UCSD-AML1 (cell line): Measurements from ENCODE around the gene C10orf67.

ENCODE experiments used
- DNase-seq: peaks from one replicate; lab custom pipeline; 2025; ENCODE audit not compliant: unreplicated experiment; lab: John Stamatoyannopoulos, UW

The C10orf67 gene

GRCh38 chr10:23174074-23174976 lies 170.3 kb downstream of the C10orf67 start:
- DNase-seq, result no peak

DNA sequence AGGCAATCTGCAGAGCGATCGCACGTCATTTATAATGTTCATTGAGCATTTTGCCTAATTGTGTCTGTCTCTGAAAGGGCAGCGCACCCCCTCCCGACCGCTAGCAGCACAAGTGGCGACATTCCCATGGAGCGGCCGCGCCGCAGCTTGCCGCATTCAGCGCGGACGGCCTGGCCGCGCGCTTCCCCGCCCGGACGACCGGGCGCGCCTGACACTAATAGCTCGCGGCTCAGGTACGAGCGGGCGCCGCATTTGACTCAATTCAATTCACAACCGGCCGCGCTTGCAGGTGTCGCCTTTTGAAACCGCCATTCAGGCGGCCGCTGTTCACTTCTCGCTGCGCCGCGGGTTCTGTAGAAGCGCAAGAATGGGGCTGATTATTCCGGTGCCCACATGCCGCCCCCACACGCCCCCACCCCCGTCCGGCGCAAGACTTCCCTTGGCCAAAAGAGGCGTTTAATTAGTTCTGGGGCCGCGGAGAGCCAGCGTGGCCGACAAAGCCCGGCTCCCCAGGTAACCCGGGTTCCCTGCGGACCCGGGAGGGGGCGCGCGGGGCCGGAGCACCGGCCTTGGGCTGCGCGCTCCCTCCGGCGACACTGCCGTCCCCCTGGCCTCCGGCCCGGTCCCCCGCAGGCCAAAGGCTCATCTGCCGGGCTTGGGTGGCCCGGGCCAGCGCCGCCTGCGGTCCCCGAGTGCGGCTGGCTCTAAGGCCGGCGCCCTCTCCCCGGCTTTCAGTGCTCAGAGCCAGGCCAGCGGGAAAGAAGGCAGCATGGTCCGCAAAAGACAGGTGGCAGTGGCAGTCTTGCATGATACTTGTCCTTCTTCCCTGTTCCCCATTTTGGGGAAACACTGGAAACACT lies 171.2 kb downstream of the C10orf67 start:
- DNase-seq, result no peak

GRCh38 chr10:23172429-23173213 lies 172.0 kb downstream of the C10orf67 start:
- no peak for DNase-seq

GRCh38 chr10:23171232-23171876 lies 173.2 kb downstream of the C10orf67 start:
- no peak for DNase-seq

GRCh38 chr10:23158370-23158769 lies 186.2 kb downstream of the C10orf67 start:
- peak; percentile 23 for DNase-seq

GRCh38 chr10:23157691-23158369 lies 186.8 kb downstream of the C10orf67 start:
- no peak for DNase-seq

DNA sequence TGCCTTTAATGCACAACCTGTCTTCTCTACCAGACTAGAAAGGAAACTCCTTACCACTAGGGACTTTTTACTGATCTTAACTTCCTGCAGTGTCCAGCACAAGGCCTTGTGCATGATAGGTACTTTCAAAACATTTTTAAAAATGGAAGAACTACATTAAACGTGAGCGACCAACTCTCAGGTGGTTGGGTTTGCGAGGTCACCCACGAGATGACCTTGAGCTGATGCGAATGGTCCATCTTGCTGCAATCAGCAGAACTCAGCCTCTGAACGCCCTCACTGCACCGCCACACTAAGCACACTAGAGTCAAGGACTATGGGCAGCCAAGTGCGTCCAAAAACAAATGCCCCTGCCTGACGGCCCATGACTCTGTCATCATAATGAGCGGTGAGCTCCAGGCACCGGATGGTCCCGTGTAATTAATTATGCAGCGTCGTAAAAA lies 187.3 kb downstream of the C10orf67 start:
- DNase-seq, result no peak

DNA sequence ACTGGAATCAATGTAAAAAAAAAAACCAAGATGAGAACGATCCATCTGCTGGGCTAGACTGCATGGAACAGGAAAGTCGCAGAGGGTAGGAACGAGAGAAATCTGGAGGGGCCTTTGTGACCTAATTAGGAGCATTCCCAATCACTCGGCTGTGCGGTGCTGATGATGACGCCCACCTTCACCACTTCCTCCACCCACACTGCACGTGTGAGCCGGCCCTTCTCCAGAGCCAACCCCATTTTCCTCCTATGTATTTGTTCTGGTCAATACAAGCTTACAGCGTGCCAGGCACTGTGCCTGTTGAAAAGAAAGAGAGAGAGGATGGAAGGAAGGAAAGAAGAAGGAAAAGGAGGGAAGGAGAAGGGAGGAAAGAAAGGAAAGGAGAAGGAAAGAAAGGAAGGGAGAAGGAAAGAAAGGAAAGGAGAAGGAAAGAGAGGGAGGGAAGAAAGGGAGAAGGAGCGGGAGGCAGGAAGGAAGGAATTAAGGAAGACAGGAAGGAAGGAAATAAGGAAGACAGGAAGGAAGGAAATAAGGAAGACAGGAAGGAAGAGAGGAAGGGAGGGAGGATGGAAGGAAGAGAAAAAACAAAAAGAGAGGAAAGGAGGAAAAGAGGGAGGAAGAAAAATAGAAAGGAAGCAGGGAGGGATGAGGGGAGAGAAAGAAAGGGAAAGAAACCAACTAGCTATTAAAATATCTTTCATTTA lies 188.0 kb downstream of the C10orf67 start:
- no peak for DNase-seq

GRCh38 chr10:23155169-23155568 lies 189.4 kb downstream of the C10orf67 start:
- DNase-seq, result no peak
